CD1c-positive myeloid dendritic cell (primary cell): ENCODE measurements around the gene RNF103.
"Not testable (repeated sequence)": the region's sequence is repeated elsewhere in the genome, so short reads cannot be mapped to it uniquely, and the experiment has no call there.

Experiments used
- DNase-seq: peaks from one replicate; pipeline ENCODE4 v3.0.0-alpha.2; 2016; ENCODE audit errors: extremely low spot score

The RNF103 gene

GRCh38 chr2:86625096-86625495, 1.4 kb upstream of the RNF103 start:
- no peak for DNase-seq

DNA sequence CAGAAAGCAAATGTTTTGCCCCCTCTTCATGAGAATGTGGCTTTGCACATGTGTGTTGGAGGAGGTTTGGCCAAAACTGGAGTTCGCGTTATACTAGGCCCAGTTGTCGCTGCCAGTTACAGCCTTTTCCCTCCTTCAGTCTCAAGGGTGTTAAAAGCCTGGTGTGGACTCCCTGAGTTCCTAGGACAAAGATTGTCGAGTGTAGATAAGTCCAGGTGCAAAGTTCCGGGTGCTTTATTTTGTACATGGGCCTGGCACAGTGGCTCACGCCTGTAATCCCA, 542 bp upstream of the RNF103 start:
- DNase-seq: no peak

GRCh38 chr2:86623043-86623493, 597 bp downstream of the RNF103 start:
- peak; percentile 58 for DNase-seq

DNA sequence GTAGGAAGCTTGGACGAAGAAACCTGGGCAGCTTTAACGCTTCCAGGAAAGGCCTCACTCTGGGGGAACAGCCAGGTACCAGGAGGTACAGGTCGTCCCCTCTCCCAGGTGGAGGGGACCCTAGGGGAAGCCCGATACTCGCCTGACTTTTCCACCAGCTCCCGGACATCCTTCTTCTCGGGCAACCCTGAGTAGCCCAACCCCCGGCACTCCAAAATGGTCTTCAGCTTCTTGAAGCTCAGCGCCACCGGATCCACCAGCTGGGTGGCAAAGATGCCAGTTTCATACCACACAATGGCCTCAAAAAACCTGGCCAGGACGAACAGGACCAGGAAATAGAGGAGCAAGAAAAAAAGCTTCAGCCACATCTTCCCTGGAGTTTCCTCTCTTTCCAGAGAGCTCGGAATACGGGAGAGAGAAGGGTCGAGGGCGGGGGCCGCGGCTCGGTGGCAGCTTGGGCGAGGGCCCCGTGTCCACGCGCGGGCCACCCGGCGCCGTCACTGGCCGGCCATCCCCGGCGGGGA, 1.1 kb downstream of the RNF103 start:
- peak; percentile 34 for DNase-seq

GRCh38 chr2:86621280-86621943, 2.3 kb downstream of the RNF103 start:
- DNase-seq: peak; percentile 14

DNA sequence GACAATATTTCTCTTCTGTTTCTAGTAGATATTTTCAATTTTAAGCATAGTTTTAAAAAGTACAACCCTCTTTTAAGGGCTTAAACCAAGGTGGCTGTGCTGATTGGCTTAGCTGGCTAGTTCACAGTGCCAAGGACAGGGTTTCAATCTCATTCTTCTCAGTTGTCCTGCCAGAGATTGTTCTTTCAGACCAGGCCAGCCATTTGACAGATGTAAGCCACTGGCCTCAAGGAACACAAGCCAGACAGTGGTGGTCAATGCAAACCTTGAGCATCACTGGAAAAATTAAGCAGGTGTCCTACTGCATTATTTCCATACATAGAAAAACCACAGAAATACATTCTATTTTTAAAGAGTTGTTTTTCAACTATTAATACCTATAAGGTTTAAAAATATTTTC, 5.9 kb downstream of the RNF103 start:
- no peak for DNase-seq

DNA sequence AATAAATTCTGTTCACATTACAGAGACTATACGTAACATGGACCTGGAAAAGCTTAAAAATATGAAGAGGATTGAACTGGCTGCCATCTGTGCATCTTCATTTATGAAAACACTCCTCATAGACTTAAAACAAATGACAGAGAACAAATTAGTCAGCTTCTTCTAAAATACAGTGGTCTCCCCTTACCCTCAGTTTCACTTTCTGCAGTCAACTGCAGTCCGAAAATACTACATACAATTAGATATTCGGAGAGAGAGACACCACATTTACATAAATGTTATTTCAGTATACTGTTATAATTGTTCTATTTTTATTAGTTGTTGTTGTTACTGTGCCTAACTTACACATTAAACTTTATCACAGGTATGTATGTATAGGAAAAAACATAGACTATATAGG, 6.5 kb downstream of the RNF103 start:
- no peak for DNase-seq

- no peak for DNase-seq
These were observed 7.2 kb downstream of the RNF103 start for GRCh38 chr2:86616502-86616901.

- DNase-seq: no peak
These were observed 8.1 kb downstream of the RNF103 start for GRCh38 chr2:86615596-86615995.

GRCh38 chr2:86613515-86613914, 10.2 kb downstream of the RNF103 start:
- DNase-seq: no peak

DNA sequence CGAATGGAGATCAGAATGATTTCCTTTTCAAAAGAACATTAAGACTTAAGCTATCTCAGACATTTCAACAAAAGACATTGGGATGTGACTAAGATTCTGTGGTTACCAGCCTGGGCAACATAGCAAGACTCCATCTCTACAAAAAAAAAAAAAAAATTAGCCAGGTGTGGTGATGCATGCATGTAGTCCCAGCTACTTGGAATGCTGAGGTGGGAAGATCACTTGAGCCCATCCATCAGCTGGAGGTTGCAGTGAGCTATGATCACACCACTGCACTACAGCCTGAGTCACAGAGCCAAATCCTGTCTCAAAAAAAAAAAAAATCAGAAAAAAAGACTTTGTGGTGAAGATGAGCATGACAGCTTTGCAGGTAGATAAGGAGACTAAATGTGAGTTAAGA, 12.8 kb downstream of the RNF103 start:
- DNase-seq: no peak

GRCh38 chr2:86608832-86609410, 14.7 kb downstream of the RNF103 start:
- DNase-seq: no peak

DNA sequence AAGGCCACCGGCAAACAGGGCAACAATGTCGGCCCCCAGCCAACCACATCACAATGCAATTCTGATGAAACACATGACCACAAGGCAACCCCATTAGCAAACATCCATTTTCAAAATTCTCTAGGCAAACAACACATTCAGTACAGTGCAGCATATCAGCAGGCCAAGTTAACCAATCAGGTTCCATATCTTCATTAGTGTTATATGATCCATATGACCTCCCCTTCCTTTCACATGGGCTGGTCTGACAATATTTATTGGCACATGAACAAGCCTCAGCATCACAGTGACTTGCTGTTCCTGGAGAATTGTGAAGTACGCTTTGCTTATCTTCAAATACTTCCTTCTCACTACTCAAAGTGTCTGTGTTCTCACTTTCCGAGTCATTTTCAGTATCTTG, 19.8 kb downstream of the RNF103 start:
- DNase-seq: no peak

GRCh38 chr2:86598966-86599365, 24.7 kb downstream of the RNF103 start:
- no peak for DNase-seq

GRCh38 chr2:86596118-86596517, 27.5 kb downstream of the RNF103 start:
- DNase-seq: no peak

- no peak for DNase-seq
These were observed 30.4 kb downstream of the RNF103 start for GRCh38 chr2:86593266-86593665.

DNA sequence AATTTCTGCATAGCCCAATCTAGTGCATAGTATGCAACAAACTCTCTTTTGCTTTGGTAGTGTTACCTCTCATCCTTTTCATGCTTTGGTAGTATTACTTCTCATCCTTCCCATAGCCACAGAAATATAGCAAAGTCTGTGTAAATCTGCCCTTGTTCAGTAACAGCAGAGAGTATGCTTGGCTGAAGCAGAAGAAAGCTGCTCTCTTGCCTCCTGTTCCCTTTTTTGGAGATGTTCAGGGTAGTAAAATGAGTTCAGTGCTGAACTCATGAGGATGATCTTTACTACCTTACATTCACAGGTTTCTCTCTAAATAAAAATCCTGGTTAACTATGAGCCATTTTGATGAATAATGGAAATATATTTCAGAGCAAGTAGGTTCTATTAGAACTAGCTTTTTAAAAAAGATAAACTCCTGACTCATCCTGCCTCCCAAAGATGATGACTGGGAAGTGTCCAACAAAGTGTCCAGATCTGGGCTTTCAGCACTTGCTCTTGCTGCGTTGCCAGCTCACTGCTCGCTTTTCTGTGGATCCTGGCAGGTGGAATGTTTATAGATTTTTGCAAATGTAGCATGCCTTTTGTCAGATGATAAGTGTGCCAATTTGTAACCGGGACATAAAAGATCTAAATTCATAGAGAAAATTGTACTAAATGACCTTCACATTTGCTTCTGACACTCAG, 31.0 kb downstream of the RNF103 start:
- no peak for DNase-seq

GRCh38 chr2:86589701-86590100, 34.0 kb downstream of the RNF103 start:
- DNase-seq: not testable (repeated sequence)

DNA sequence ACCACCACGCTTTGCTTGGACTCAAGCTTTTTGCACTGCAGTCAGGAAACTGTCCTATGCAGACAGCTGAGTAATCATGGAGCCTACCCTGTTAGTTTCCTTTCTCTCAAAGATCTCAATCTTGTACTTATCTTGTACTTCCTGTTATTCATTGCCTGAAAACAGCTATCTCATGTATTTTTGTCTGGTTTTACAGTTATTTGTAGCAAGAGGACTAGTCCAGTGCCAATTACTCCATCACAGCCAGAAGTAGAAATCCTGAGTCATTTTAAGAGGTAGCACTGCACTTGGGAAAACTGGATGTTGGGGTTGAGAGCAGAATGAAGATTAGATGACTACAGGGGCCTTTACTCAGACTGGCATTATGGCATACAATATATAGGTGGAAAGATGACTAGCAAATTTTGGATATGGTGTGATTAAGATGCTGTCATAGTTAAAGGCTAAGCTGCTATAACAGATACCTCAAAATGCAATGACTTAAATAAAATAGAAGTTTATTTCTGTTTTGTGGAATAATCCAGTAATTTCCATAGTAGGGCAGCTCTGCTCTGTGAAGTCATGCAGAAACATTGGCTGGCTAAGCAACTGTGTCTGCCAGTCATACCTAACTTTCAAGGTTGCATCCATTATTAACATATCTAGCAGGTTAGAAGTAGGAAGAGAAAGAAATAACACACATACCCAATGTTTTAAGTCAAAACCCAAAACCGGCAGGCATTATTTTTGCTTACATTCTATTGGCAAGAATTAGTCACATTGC, 39.3 kb downstream of the RNF103 start:
- peak; percentile 22 for DNase-seq

DNA sequence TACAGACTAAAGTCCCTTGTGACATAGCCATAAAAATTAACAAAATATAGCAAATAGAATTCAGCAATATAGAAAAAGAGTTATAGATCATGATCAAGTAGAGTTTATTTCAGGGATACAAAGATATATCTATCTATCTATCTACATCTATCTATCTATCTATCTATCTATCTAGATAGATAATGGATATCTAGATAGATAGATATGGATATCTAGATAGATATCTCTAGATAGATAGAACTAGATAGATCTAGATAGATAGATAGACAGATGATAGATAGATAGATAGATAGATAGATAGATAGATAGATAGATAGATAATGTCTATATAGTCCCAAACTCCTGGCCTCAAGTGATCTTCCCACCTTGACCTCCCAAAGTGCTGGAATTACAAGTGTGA, 43.1 kb downstream of the RNF103 start:
- DNase-seq: no peak

- peak; percentile 49 for DNase-seq
These were observed 45.7 kb downstream of the RNF103 start for GRCh38 chr2:86577817-86578456.

GRCh38 chr2:86570059-86570458, 53.6 kb downstream of the RNF103 start:
- DNase-seq: peak; percentile 16
